Frontal cortex (tissue), 4 donors: Measurements from ENCODE around the gene CLPTM1. TPM values are rescaled to one million over a fixed set of nuclear protein-coding genes. Genes with fewer than 3 reads are reported as not detected.
"Not testable (repeated sequence)": the region's sequence is repeated elsewhere in the genome, so short reads cannot be mapped to it uniquely, and the experiment has no call there.

Source experiments
- DNase-seq, 2 donors: peaks; one replicate each; pipeline ENCODE4 v3.0.0; 2012; ENCODE audit warnings: low spot score in 2 of 2
- FAIRE-seq: peaks from 2 replicates; lab custom pipeline; 2012; peaks lifted over from hg19 to GRCh38; lab: Jason Lieb, UNC
- total RNA-seq: library from RNA; depleted of rRNA; stranded (reverse); fragments of >200 nt; gene quantifications from one replicate; pipeline ENCODE4 v1.2.3, GENCODE V29; 2014
- donor health status: control.
- donor health status: control.
- donor health status: control.

CLPTM1 gene
- total RNA-seq, 1 donor from 2014 or later: 35.1 TPM

- FAIRE-seq (no peak), DNase-seq (no peak)
Observed at GRCh38 chr19:44972802-44973201, 17.6 kb downstream of the CLPTM1 start.

GRCh38 chr19:44973982-44974735, 19.0 kb downstream of the CLPTM1 start:
- DNase-seq (no peak), FAIRE-seq (no peak)

GRCh38 chr19:44974857-44975256, 19.7 kb downstream of the CLPTM1 start:
- FAIRE-seq (no peak), DNase-seq (no peak)

- DNase-seq (no peak), FAIRE-seq (no peak)
Observed at GRCh38 chr19:44975444-44975843, 20.3 kb downstream of the CLPTM1 start.

GRCh38 chr19:44984005-44984404, 28.8 kb downstream of the CLPTM1 start:
- FAIRE-seq (no peak), DNase-seq (no peak)

- no peak for FAIRE-seq
- DNase-seq: no peak
Observed at GRCh38 chr19:44985445-44985844, 30.3 kb downstream of the CLPTM1 start.

- DNase-seq (no peak), FAIRE-seq (no peak)
Observed at GRCh38 chr19:44986389-44986788, 31.2 kb downstream of the CLPTM1 start.

GRCh38 chr19:44987148-44987675, 32.0 kb downstream of the CLPTM1 start:
- no peak for FAIRE-seq
- DNase-seq: no peak

GRCh38 chr19:44988273-44988672, 33.1 kb downstream of the CLPTM1 start:
- no peak for DNase-seq
- no peak for FAIRE-seq

GRCh38 chr19:44988896-44989556, 33.8 kb downstream of the CLPTM1 start:
- no peak for FAIRE-seq
- peak in 1 of 2 donors; percentile 78 for DNase-seq

- DNase-seq (no peak), FAIRE-seq (no peak)
Observed at GRCh38 chr19:44990459-44990858, 35.3 kb downstream of the CLPTM1 start.

- FAIRE-seq (no peak), DNase-seq (no peak)
Observed at GRCh38 chr19:44990966-44991365, 35.8 kb downstream of the CLPTM1 start.

GRCh38 chr19:44992336-44993163, 37.4 kb downstream of the CLPTM1 start:
- FAIRE-seq (no peak), DNase-seq (no peak)

GRCh38 chr19:44993526-44993925, 38.3 kb downstream of the CLPTM1 start:
- no peak for DNase-seq
- no peak for FAIRE-seq

GRCh38 chr19:44993926-44994537, 38.9 kb downstream of the CLPTM1 start:
- DNase-seq: no peak
- no peak for FAIRE-seq

GRCh38 chr19:44998025-44998424, 42.8 kb downstream of the CLPTM1 start:
- DNase-seq: no peak
- FAIRE-seq: no peak

- not testable (repeated sequence) for DNase-seq, FAIRE-seq
Observed at GRCh38 chr19:44999131-44999925, 44.1 kb downstream of the CLPTM1 start.

- not testable (repeated sequence) for FAIRE-seq, DNase-seq
Observed at GRCh38 chr19:45000665-45001064, 45.5 kb downstream of the CLPTM1 start.

GRCh38 chr19:45001087-45001739, 46.0 kb downstream of the CLPTM1 start, which contains the start of gene RELB:
Gene RELB, plus strand, starts transcription at chr19:45001464. Its CDS starts 116 bp downstream, at chr19:45001580.
- FAIRE-seq: no peak
- peak; percentile 98 to 99 for DNase-seq
